Measurements from ENCODE around the gene KATNA1.

The KATNA1 gene

GRCh38 chr6:149636124-149636523 is 12.4 kb downstream of the KATNA1 start:
- TF ChIP-seq ZFX (IDR thresholded peaks at IDR 0.05) = no peak
- TF ChIP-seq CTCF (conservative IDR thresholded peaks at IDR 0.05) = no peak
- no peak overlapping the region for H3K27ac ChIP-seq

GRCh38 chr6:149634315-149634714 is 14.2 kb downstream of the KATNA1 start:
- TF ChIP-seq ZFX (IDR thresholded peaks at IDR 0.05) (no peak), CTCF (conservative IDR thresholded peaks at IDR 0.05) (no peak)
- no peak overlapping the region for H3K27ac ChIP-seq

GRCh38 chr6:149628875-149629510 is 19.5 kb downstream of the KATNA1 start:
- H3K27ac ChIP-seq = no peak overlapping the region
- TF ChIP-seq CTCF (conservative IDR thresholded peaks at IDR 0.05) = no peak
- TF ChIP-seq ZFX (IDR thresholded peaks at IDR 0.05) = no peak

GRCh38 chr6:149627672-149628071 is 20.8 kb downstream of the KATNA1 start:
- H3K27ac ChIP-seq = no peak overlapping the region
- no peak for TF ChIP-seq ZFX (IDR thresholded peaks at IDR 0.05)
- no peak for TF ChIP-seq CTCF (conservative IDR thresholded peaks at IDR 0.05)

- no peak overlapping the region for H3K27ac ChIP-seq
- TF ChIP-seq ZFX (IDR thresholded peaks at IDR 0.05) = no peak
- TF ChIP-seq CTCF (conservative IDR thresholded peaks at IDR 0.05) = no peak
These were observed 32.7 kb downstream of the KATNA1 start for GRCh38 chr6:149615805-149616204.

- TF ChIP-seq CTCF (conservative IDR thresholded peaks at IDR 0.05) (no peak), ZFX (IDR thresholded peaks at IDR 0.05) (no peak)
- no peak overlapping the region for H3K27ac ChIP-seq
These were observed 34.2 kb downstream of the KATNA1 start for GRCh38 chr6:149614337-149614736.

GRCh38 chr6:149608381-149608982 is 40.0 kb downstream of the KATNA1 start:
- H3K27ac ChIP-seq = no peak overlapping the region
- TF ChIP-seq ZFX (IDR thresholded peaks at IDR 0.05) (no peak), CTCF (conservative IDR thresholded peaks at IDR 0.05) (no peak)

Measured in C4-2B (cell line).